ENCODE data around the gene TBC1D13. TPM values are rescaled to one million over a fixed set of nuclear protein-coding genes. Genes with fewer than 3 reads are reported as not detected.

Gene TBC1D13
- total and polyA plus RNA-seq, 2 of the 4 experiments (the other 2 are of a cell fraction): 9.1 to 26.4 TPM

GRCh38 chr9:128792978-128793686, 6.1 kb downstream of the TBC1D13 start:
- H4K8ac ChIP-seq (ENCODE audit: low read depth in 2 of 2, low read length in 2 of 2): no peak overlapping the region
- H2AK9ac ChIP-seq (replicated peaks; ENCODE audit: low read depth, low read length, poor library complexity): no peak overlapping the region
- TF ChIP-seq BHLHE40 (IDR thresholded peaks at IDR 0.05; ENCODE audit: low read depth, low read length): no peak
- TF ChIP-seq CTCF (conservative IDR thresholded peaks at IDR 0.05; ENCODE audit: low read depth, low read length): no peak
- TF ChIP-seq MXI1 (IDR thresholded peaks at IDR 0.05; ENCODE audit: borderline replicate concordance, low read depth, low read length): no peak
- no peak for TF ChIP-seq SMC3 (IDR thresholded peaks at IDR 0.05; ENCODE audit: low read depth, low read length)
- TF ChIP-seq CHD1 (IDR thresholded peaks at IDR 0.05; ENCODE audit: low read depth, low read length): no peak
- TF ChIP-seq RFX5 (IDR thresholded peaks at IDR 0.05; ENCODE audit: low read depth, low read length): no peak
- TF ChIP-seq ELK1 (IDR thresholded peaks at IDR 0.05; ENCODE audit: borderline replicate concordance, low read depth, low read length): no peak
- TF ChIP-seq NFE2L2 (IDR thresholded peaks at IDR 0.05; ENCODE audit: low read depth, low read length): no peak
- TF ChIP-seq POLR2A (IDR thresholded peaks at IDR 0.05; ENCODE audit: low read depth, low read length): no peak
- H3K56ac ChIP-seq (ENCODE audit: extremely low read depth, insufficient read depth, low read length): no peak overlapping the region
- no peak overlapping the region for H3K4me2 ChIP-seq (ENCODE audit: low read depth, low read length)
- intact Hi-C loops (cut with micrococcal nuclease) (no loop called here), in situ Hi-C loops (cut with MboI; ENCODE audit: low sequenced_read_pairs) (no loop called here), dilution Hi-C loops (cut with HindIII; ENCODE audit: low sequenced_read_pairs, unreplicated experiment) (no loop called here)
- no peak overlapping the region for H2AFZ ChIP-seq (replicated peaks; ENCODE audit: low read length, poor library complexity)
- H4K91ac ChIP-seq (ENCODE audit: insufficient read depth, low read depth, low read length): no peak overlapping the region
- no peaks in the 10 kb centered on the region for H3K9me1 ChIP-seq (ENCODE audit: insufficient read depth, low read length)
- no peaks in the 10 kb centered on the region for H4K20me1 ChIP-seq (ENCODE audit: insufficient read depth, low read length)
- H3K9ac ChIP-seq (ENCODE audit: low read depth, low read length): no peak overlapping the region
- H3K4me3 ChIP-seq (ENCODE audit: insufficient read depth, low read depth, low read length): no peak overlapping the region
- no peaks in the 10 kb centered on the region for H3K9me3 ChIP-seq (ENCODE audit: control insufficient read depth, insufficient read depth, low read length)
- H3K23ac ChIP-seq (ENCODE audit: low read depth, low read length): no peak overlapping the region
- no peak overlapping the region for H2BK5ac ChIP-seq (ENCODE audit: low read depth, low read length, poor library complexity, severe bottlenecking)
- no TSS peak for BruUV-seq (replicated peaks)
- ChIA-PET CTCF (interaction anchor here (1.1 kb wide), 1 partner anchor 158 kb away, joined by 5 read pairs; no protein-coding TSS in a partner anchor), POLR2A (ENCODE audit: unreplicated experiment) (no interaction called here)
- H2AK5ac ChIP-seq (ENCODE audit: low read depth, low read length): no peak overlapping the region
- 93% methylated on average over 5 of the region's 8 CpGs; no CpG with 5 or more reads in 1 of the 2 experiments for WGBS, 2 experiments (ENCODE audit: extremely low coverage in 2 of 2, insufficient read length in 1 of 2)
- peaks cover 10 to 30% of the 10 kb centered on the region in 2 experiments for H3K79me1 ChIP-seq (ENCODE audit: low read depth in 1 of 2, low read length in 2 of 2)
- H3K4me1 ChIP-seq (ENCODE audit: control insufficient read depth, insufficient read depth, low read length): no peaks in the 10 kb centered on the region
- H3K36me3 ChIP-seq (ENCODE audit: control insufficient read depth, insufficient read depth, low read length): peaks cover 56% of the 10 kb centered on the region
- DNase-seq (no peak), ATAC-seq (ENCODE audit: low read depth) (no peak)
- no peak overlapping the region for H3K18ac ChIP-seq (ENCODE audit: low read depth, low read length)
- no peak overlapping the region for H3K14ac ChIP-seq (replicated peaks; ENCODE audit: low read depth, low read length)
- no peak overlapping the region for H3K27ac ChIP-seq (ENCODE audit: insufficient read depth, low read length)
- no peak overlapping the region for H2BK20ac ChIP-seq (ENCODE audit: low read depth, low read length)
- H2BK15ac ChIP-seq (ENCODE audit: low read depth, low read length): no peak overlapping the region
- H4K5ac ChIP-seq (ENCODE audit: low read depth, low read length): no peak overlapping the region
- H2BK120ac ChIP-seq (ENCODE audit: low read depth, low read length): no peak overlapping the region
- no peak overlapping the region for H3K4ac ChIP-seq (ENCODE audit: low read depth, low read length)
- H3K27me3 ChIP-seq (ENCODE audit: control insufficient read depth, insufficient read depth, low read length): no peaks in the 10 kb centered on the region

Measured in IMR-90 (cell line).